ENCODE data around the gene HINT1. TPM values are rescaled to one million over a fixed set of nuclear protein-coding genes. Genes with fewer than 3 reads are reported as not detected.

HINT1 gene
- total RNA-seq, 2 experiments from 2014 or later = 372 to 379 TPM

DNA sequence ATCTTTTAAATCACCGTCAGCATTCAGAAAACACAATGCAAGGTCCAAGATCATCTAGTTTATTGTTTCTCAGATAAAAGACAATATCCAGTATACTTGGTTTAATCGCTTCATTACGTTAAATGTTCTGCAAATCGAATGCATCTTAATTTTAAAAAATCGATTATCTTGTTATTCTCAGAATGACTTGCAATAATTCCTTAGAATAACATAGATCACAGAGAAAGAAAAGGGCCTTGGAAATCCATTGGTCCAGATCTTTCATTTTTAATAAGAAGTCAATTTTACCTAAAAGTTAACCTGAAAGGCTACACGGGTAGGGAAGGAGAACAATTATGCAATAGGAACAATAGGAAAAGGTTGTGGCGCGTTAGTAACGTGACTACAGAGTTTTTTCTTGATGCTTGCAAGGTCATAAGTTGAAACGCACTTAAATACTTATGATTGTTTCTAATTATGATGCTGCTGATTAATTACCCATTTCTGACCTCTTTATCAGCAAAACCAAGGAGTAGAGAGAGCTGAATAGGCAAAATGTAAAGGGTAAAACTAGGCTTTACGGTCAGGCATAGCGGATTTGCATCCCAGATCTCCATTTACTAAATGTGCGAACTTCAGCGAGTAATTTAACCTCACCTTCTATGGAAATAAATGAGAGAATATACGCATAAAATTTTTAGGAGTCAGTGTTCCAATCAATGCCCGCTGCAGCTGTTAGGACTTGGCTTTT is 4.9 kb upstream of the HINT1 start:
- H3K4me1 Mint-ChIP-seq (ENCODE audit: low read depth) = peaks cover 46% of the 10 kb centered on the region
- H3K27ac Mint-ChIP-seq = peak overlapping the region; percentile 87

DNA sequence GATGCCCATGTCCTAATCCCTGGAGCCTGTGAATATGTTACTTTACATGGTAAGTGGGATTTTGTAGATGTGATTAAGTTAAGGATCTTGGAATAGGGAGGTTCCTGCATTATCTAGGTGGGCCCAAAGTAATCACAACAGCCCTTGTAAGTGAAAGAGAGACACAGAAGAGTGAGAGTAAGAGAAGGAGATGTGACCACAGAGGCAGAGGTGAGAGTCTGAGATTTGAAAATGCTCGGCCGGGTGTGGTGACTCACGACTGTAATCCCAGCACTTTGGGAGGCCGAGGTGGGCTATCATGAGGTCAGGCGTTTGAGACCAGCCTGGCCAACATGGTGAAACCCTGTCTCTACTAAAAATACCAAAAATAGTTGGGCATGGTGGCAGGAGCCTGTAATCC is 2.6 kb upstream of the HINT1 start:
- Mint-ChIP-seq H3K36me3 (ENCODE audit: low read depth) (peaks cover 21% of the 10 kb centered on the region), H3K27ac (no peak overlapping the region), H3K27me3 (ENCODE audit: low read depth) (no peaks in the 10 kb centered on the region), H3K4me3 (no peak overlapping the region), H3K9me3 (no peaks in the 10 kb centered on the region), H3K4me1 (ENCODE audit: low read depth) (peaks cover 38% of the 10 kb centered on the region)
- no peak for DNase-seq
- intact Hi-C loops (cut with micrococcal nuclease) = no loop called here
- CTCF ChIA-PET = no interaction called here

More for the DNA sequence above, 4.9 kb upstream of the HINT1 start:
- peaks cover 4% of the 10 kb centered on the region for H3K36me3 Mint-ChIP-seq (ENCODE audit: low read depth)
- CTCF ChIA-PET = no interaction called here
- intact Hi-C loops (cut with micrococcal nuclease) = loop anchor here (1.0 to 5.0 kb wide), 10 partner anchors 39 to 627 kb away; partner anchors contain the start of genes FNIP1 and RAPGEF6
- no peaks in the 10 kb centered on the region for H3K9me3 Mint-ChIP-seq
- H3K27me3 Mint-ChIP-seq (ENCODE audit: low read depth) = no peaks in the 10 kb centered on the region
- DNase-seq = no peak
- H3K4me3 Mint-ChIP-seq = peak overlapping the region; percentile 99

DNA sequence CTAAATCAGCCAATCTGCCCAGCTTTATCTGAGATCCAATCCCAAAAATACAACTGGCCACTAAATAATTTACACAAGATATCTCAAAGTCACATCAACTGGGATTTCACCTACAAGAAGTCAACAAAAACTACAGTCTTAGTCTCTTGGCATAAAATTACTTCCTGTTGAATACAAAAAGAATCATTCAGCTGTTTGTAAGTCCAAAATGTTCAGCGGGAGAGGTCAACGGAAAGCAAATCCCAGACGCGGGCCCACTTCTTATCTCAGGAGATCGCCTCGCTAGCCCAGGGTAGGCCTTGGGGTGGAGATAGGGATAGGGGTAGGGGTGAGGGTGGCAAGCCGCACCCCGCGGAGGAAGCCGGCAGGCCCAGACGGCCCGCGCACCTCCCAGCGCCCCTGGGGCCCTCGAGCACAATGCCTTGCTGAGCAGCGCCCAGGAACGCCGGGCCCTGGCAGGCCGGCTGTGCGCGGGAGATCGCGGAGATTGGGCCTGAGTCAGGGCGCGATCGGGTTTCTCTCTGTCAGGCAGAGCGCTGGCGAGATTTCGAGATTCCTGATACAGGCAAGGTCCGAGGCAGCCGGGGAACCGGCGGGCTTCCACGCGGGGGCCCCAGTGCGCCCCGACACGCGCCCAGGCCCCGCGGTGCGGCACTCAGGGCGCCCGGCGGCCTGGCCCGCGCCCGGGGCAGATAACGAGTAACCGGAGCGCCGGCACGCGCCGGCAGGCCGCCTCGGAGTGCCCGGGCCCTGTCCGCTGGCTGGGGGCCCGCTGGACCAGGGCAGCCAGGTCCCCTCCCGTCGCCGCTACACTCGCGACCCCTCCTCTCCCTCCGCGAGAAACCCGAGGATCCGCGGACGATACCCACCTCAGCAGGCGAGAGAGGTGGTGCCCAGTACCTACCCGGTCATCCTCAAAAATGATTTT is 601 bp downstream of the HINT1 start:
- no peaks in the 10 kb centered on the region for H3K9me3 Mint-ChIP-seq
- no peaks in the 10 kb centered on the region for H3K27me3 Mint-ChIP-seq (ENCODE audit: low read depth)
- CTCF ChIA-PET = interaction anchor here (0.6 to 1.5 kb wide), 6 partner anchors 50 to 252 kb away, joined by 3 to 6 read pairs (median 4); no protein-coding TSS in a partner anchor
- peak overlapping the region; percentile 99 for H3K27ac Mint-ChIP-seq
- DNase-seq = peak; percentile 60
- peak overlapping the region; percentile 96 for H3K4me3 Mint-ChIP-seq
- H3K4me1 Mint-ChIP-seq (ENCODE audit: low read depth) = peaks cover 47% of the 10 kb centered on the region
- intact Hi-C loops (cut with micrococcal nuclease) = loop anchor here (1.0 kb wide), 4 partner anchors 45 to 253 kb away; no protein-coding TSS in a partner anchor
- H3K36me3 Mint-ChIP-seq (ENCODE audit: low read depth) = peaks cover 44% of the 10 kb centered on the region

DNA sequence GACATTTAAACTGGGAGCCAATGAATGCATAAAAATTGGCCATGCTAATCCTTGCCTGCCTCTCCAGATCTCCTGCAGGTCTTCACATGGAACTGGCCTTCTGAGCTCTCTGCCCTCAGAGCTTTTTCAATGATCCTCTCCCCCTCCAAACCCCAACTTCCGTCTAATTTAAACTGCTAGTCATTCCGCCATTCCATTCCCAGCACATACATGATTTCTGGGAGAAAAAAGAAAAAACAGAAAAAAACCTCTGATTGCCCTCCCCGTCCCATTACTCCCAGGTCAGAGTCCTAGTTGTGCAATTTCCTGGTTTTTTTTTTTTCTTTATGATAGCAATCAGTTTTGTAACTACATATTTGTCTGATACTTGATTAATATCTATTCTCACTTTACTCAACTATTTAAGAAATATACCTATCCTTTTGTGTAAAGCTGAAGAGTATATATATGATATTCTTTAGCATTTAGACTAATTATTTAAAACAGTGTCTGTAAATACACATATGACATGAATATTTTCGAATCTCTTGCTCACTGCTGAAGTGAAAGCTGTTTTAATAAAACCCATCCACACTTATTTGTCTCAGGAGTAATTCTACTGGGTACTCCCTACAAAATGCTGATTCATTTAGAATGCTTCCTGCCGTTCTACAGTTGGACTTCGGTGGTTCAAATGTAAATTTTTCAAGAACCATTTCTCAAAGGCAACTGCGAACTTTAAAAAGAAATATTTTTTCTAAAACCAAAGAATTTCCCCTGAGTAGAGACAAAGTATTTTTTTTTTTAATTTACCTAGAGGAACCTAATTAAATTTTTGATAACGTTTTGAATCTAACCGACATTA is 1.6 kb downstream of the HINT1 start:
- CTCF ChIA-PET = interaction anchor here (0.6 to 1.5 kb wide), 6 partner anchors 49 to 255 kb away, joined by 3 to 6 read pairs (median 4); no protein-coding TSS in a partner anchor
- Mint-ChIP-seq H3K27ac (peak overlapping the region; percentile 97), H3K36me3 (ENCODE audit: low read depth) (peaks cover 54% of the 10 kb centered on the region), H3K4me3 (peak overlapping the region; percentile 90), H3K27me3 (ENCODE audit: low read depth) (no peaks in the 10 kb centered on the region), H3K9me3 (no peaks in the 10 kb centered on the region), H3K4me1 (ENCODE audit: low read depth) (peaks cover 52% of the 10 kb centered on the region)
- DNase-seq = no peak
- intact Hi-C loops (cut with micrococcal nuclease) = loop anchor here (1.0 kb wide), 1 partner anchor 233 kb away; no protein-coding TSS in a partner anchor

DNA sequence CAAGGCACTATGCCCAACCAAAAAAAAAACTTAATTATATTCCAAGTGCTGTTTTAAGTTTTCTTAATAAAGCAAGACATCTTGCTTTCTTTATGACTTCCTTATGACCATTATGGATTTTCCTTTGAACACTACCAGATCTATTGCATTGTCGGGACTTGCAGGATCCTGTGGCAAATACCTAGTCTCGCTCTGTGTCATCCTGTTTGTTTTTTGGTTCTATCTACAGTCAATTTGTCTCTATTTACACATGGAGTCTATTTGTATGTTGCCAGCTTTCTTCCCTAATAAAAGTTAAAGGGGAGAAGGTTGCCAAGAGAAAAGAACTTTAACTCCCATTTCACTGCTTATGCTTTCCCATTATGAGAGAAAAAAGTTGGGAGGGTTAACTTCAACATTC is 4.9 kb downstream of the HINT1 start:
- no peak for DNase-seq
- CTCF ChIA-PET = interaction anchor here (1.1 kb wide), 1 partner anchor 20 kb away, joined by 3 read pairs; no protein-coding TSS in a partner anchor
- Mint-ChIP-seq H3K27me3 (ENCODE audit: low read depth) (no peaks in the 10 kb centered on the region), H3K4me3 (no peak overlapping the region), H3K4me1 (ENCODE audit: low read depth) (peaks cover 45% of the 10 kb centered on the region), H3K9me3 (no peaks in the 10 kb centered on the region), H3K27ac (peak overlapping the region; percentile 32), H3K36me3 (ENCODE audit: low read depth) (peaks cover 77% of the 10 kb centered on the region)
- intact Hi-C loops (cut with micrococcal nuclease) = no loop called here

DNA sequence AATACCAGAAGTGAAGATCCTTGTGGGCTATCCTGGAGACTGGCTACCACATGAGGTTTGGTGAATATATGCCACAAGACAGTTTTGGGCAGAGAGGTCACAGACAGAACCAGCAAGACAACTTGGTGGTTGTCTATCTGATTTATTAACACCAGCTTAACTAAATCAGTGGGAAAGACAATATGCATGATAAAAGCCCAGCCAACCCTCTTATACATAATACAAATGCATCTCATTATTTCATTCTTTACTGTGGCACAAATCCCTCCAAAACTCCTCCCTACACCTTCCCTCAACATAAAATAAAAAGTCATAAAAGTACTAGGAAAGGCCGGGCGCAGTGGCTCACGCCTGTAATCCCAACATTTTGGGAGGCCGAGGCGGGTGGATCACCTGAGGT is 8.1 kb downstream of the HINT1 start:
- H3K4me3 Mint-ChIP-seq = no peak overlapping the region
- DNase-seq = no peak
- CTCF ChIA-PET = no interaction called here
- intact Hi-C loops (cut with micrococcal nuclease) = no loop called here
- no peaks in the 10 kb centered on the region for H3K9me3 Mint-ChIP-seq
- no peak overlapping the region for H3K27ac Mint-ChIP-seq
- no peaks in the 10 kb centered on the region for H3K27me3 Mint-ChIP-seq (ENCODE audit: low read depth)
- H3K4me1 Mint-ChIP-seq (ENCODE audit: low read depth) = peaks cover 31% of the 10 kb centered on the region
- peaks cover 56% of the 10 kb centered on the region for H3K36me3 Mint-ChIP-seq (ENCODE audit: low read depth)

DNA sequence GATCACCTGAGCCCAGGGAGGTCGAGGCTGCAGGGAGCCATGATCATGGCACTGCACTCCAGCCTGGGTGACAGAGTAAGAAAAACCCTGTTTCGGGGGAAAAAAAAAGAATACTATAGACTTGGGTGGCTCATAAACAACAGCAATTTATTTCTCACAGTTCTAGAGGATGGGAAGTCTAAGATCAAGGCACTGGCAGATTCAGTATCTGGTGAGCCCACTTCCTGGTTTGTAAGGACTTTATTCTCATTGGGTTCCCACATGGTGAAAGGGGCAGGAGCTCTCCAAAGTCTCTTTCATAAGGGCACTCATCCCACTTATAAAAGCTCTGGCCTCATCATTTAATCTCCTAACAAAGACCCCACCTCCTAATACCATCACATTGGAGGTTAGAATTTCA is 8.7 kb downstream of the HINT1 start:
- Mint-ChIP-seq H3K27me3 (ENCODE audit: low read depth) (no peaks in the 10 kb centered on the region), H3K9me3 (no peaks in the 10 kb centered on the region), H3K36me3 (ENCODE audit: low read depth) (peaks cover 52% of the 10 kb centered on the region), H3K27ac (no peak overlapping the region), H3K4me3 (no peak overlapping the region), H3K4me1 (ENCODE audit: low read depth) (peaks cover 26% of the 10 kb centered on the region)
- intact Hi-C loops (cut with micrococcal nuclease) = no loop called here
- DNase-seq = no peak
- CTCF ChIA-PET = no interaction called here

DNA sequence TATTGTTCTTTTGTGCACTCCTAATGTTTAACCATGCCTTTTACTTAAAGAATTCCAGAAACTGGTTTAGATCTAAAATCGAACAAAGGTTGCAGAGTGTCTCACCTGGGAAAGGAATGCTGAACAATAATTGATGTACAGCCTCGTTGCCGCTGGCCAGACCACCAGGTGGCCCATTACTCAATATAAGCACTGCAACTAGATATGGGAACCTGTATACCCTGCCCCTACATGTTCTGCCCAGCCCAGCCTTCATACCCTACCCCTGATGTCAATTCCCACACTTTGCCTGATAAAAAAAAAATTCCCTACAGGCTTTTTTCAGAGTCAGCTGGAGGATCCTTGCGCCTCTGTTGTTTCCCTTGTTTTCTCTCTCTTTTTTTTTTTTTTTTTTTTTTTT is 13.8 kb downstream of the HINT1 start:
- no peak for DNase-seq
- H3K27ac Mint-ChIP-seq = no peak overlapping the region
- H3K9me3 Mint-ChIP-seq = no peaks in the 10 kb centered on the region
- CTCF ChIA-PET = interaction anchor here (1.7 kb wide), 1 partner anchor 36 kb away, joined by 3 read pairs; no protein-coding TSS in a partner anchor
- no peak overlapping the region for H3K4me3 Mint-ChIP-seq
- peaks cover 2% of the 10 kb centered on the region for H3K4me1 Mint-ChIP-seq (ENCODE audit: low read depth)
- no peaks in the 10 kb centered on the region for H3K27me3 Mint-ChIP-seq (ENCODE audit: low read depth)
- H3K36me3 Mint-ChIP-seq (ENCODE audit: low read depth) = peaks cover 7% of the 10 kb centered on the region
- intact Hi-C loops (cut with micrococcal nuclease) = no loop called here

DNA sequence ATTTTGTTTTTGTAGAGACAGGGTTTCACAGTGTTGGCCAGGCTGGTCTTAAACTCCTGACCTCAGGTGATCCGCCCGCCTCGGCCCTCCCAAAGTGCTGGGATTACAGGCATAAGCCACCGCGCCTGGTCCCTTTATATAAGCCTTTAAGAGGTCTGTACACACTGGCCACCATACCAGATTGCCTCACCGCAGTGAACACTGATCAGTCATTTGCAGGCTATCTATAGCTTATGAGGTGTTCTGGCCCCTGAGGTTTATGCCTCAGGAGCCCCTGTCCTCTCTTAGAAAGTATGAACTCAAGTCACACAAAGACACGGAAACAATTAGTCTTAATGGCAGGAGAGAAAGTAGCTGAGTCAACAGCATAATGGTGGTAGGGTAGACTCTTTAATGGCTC is 14.6 kb downstream of the HINT1 start:
- intact Hi-C loops (cut with micrococcal nuclease) = no loop called here
- Mint-ChIP-seq H3K36me3 (ENCODE audit: low read depth) (peaks cover 3% of the 10 kb centered on the region), H3K4me3 (no peak overlapping the region), H3K27ac (no peak overlapping the region), H3K27me3 (ENCODE audit: low read depth) (no peaks in the 10 kb centered on the region), H3K4me1 (ENCODE audit: low read depth) (no peaks in the 10 kb centered on the region), H3K9me3 (no peaks in the 10 kb centered on the region)
- DNase-seq = no peak
- CTCF ChIA-PET = no interaction called here

DNA sequence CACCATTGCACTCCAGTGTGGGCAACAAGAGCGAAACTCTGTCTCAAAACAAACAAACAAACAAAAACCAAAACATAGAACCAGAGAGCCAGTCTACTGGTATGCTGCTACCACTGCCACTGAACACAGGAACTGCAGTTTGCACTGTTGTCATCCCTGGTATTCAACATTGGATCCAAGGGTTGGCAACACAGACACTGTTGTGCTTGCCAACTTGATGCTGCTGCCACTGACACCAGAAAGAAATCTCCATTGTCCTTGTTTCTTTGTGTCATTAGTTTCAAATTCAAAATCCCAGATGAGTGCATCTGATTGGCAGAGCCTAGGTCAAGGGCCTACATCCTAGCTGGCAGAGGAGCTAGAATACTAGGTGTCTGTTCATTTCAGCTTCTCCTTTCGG is 16.2 kb downstream of the HINT1 start:
- Mint-ChIP-seq H3K9me3 (no peaks in the 10 kb centered on the region), H3K27me3 (ENCODE audit: low read depth) (no peaks in the 10 kb centered on the region), H3K27ac (no peak overlapping the region), H3K36me3 (ENCODE audit: low read depth) (peaks cover 2% of the 10 kb centered on the region), H3K4me3 (no peak overlapping the region), H3K4me1 (ENCODE audit: low read depth) (no peaks in the 10 kb centered on the region)
- intact Hi-C loops (cut with micrococcal nuclease) = no loop called here
- CTCF ChIA-PET = no interaction called here
- no peak for DNase-seq

DNA sequence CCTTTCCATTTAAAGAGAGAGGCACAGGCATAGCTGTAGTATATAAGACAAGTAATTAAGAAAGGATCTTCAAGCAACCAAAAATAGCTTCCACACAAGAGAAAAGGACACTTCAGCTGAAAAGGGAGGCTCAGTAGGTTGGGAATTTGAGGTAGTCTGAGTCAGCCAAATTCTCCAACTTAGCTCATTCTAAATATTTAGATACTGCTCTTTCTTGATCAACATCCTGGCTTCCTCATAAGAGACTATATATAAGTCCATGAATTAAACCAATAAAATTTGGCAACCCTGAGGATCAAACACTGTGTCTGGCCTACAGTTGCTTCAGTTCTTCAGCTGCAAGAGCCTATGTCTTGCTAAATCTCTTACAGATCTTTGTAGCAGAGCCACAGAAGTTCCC is 17.8 kb downstream of the HINT1 start:
- H3K9me3 Mint-ChIP-seq = no peaks in the 10 kb centered on the region
- DNase-seq = no peak
- H3K36me3 Mint-ChIP-seq (ENCODE audit: low read depth) = no peaks in the 10 kb centered on the region
- no peaks in the 10 kb centered on the region for H3K27me3 Mint-ChIP-seq (ENCODE audit: low read depth)
- CTCF ChIA-PET = interaction anchor here (0.6 kb wide), 1 partner anchor 182 kb away, joined by 3 read pairs; no protein-coding TSS in a partner anchor
- H3K4me1 Mint-ChIP-seq (ENCODE audit: low read depth) = no peaks in the 10 kb centered on the region
- H3K27ac Mint-ChIP-seq = no peak overlapping the region
- no peak overlapping the region for H3K4me3 Mint-ChIP-seq
- intact Hi-C loops (cut with micrococcal nuclease) = no loop called here

Measured in activated naive CD4-positive, alpha-beta T cell treated with anti-CD3 and anti-CD28 coated beads for 36 hours (primary cell).